Calu3 (cell line): ENCODE results near the gene VWC2L. TPM values are rescaled to one million over a fixed set of nuclear protein-coding genes. Genes with fewer than 3 reads are reported as not detected.

Experiments used
- BruUV-seq: library from RNA; stranded (reverse); fragments of 400-500 nt; replicated peaks from 2 replicates; lab custom pipeline; 2021; lab: Mats Ljungman, UMichigan
- CTCF ChIA-PET: fragments of 300-600 bp; sonication (Branson Sonifier 250); formaldehyde crosslinking; loops from one replicate; lab custom pipeline; 2022; ENCODE audit warnings: antibody characterized with exemption; lab: Charles Lee
- DNase-seq: peaks from one replicate; pipeline ENCODE4 v3.0.0; 2022
- H3K27ac Mint-ChIP-seq: one replicate; pipeline ENCODE4 v1.8.0; 2022; ENCODE audit warnings: mixed read lengths; ENCODE audit not compliant: unreplicated experiment
- H3K27me3 Mint-ChIP-seq: one replicate; pipeline ENCODE4 v1.8.0; 2022; ENCODE audit warnings: mixed read lengths; ENCODE audit not compliant: unreplicated experiment
- H3K36me3 Mint-ChIP-seq: one replicate; pipeline ENCODE4 v1.8.0; 2022; ENCODE audit warnings: mild to moderate bottlenecking, moderate library complexity, mixed read lengths; ENCODE audit not compliant: insufficient read depth, unreplicated experiment
- H3K4me1 Mint-ChIP-seq: one replicate; pipeline ENCODE4 v1.8.0; 2022; ENCODE audit warnings: mild to moderate bottlenecking, low read depth, mixed read lengths; ENCODE audit not compliant: unreplicated experiment
- H3K4me3 Mint-ChIP-seq: one replicate; pipeline ENCODE4 v1.8.0; 2022; ENCODE audit warnings: mild to moderate bottlenecking, low read depth, moderate library complexity, mixed read lengths; ENCODE audit not compliant: unreplicated experiment
- H3K9me3 Mint-ChIP-seq: one replicate; pipeline ENCODE4 v1.8.0; 2022; ENCODE audit warnings: low read depth, mixed read lengths; ENCODE audit not compliant: unreplicated experiment
- intact Hi-C: fragments of 100-400 bp; cut with micrococcal nuclease; formaldehyde crosslinking; loops from one replicate; pipeline ENCODE4 v1.10.0; 2022; ENCODE audit not compliant: unreplicated experiment
- total RNA-seq: library from RNA; stranded (reverse); gene quantifications from 2 replicates; pipeline ENCODE4 v1.2.3, GENCODE V29; 2022
- TF ChIP-seq, protein P1 (sequence below): fragments of 200-600 bp; IDR thresholded peaks from one replicate; pipeline ENCODE4 v1.8.0; 2022; ENCODE audit warnings: antibody characterized with exemption; ENCODE audit not compliant: unreplicated experiment

VWC2L gene
- total RNA-seq, 1 experiment from 2014 or later: not detected

DNA sequence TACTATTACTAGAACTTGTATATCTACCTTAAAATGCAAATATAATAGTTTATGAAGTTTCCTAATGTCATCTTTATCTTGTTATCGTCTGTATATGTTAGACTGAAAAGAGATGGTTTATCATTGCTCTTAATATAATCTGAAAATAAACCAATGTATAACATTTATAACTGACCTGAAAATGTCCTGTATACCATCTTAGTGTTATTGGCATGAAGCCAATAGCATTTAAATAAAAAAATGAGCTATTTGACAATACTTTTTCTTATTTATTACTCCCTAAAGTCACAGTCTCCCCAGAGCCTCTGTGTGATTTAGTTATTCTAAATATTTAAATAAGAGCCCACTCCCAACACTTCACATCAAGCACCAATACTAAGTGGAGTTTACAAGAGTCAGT is 1.8 kb downstream of the VWC2L start:
- intact Hi-C loops: loop anchor here (10.0 kb wide), 1 partner anchor 818 kb away; no protein-coding TSS in a partner anchor
- TF ChIP-seq, protein P1, sequence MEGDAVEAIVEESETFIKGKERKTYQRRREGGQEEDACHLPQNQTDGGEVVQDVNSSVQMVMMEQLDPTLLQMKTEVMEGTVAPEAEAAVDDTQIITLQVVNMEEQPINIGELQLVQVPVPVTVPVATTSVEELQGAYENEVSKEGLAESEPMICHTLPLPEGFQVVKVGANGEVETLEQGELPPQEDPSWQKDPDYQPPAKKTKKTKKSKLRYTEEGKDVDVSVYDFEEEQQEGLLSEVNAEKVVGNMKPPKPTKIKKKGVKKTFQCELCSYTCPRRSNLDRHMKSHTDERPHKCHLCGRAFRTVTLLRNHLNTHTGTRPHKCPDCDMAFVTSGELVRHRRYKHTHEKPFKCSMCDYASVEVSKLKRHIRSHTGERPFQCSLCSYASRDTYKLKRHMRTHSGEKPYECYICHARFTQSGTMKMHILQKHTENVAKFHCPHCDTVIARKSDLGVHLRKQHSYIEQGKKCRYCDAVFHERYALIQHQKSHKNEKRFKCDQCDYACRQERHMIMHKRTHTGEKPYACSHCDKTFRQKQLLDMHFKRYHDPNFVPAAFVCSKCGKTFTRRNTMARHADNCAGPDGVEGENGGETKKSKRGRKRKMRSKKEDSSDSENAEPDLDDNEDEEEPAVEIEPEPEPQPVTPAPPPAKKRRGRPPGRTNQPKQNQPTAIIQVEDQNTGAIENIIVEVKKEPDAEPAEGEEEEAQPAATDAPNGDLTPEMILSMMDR: no peak
- no TSS peak for BruUV-seq

DNA sequence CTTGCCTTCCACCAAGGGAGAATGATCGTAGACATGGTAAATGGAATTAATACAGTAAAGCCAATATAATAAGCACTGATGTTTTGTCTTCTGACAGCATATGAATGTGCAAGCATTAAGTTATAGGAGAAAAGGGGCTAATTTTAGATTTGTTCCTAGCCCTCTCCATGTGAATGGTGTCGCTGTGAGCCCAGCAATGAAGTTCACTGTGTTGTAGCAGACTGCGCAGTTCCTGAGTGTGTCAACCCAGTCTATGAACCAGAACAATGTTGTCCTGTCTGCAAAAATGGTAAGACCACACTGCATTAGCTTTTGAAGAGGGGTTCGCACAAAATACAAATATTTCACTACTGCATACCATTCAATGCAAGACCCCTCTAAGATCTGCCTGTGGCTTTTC is 25.6 kb downstream of the VWC2L start:
- Mint-ChIP-seq H3K36me3 (no peaks in the 10 kb centered on the region), H3K27ac (no peak overlapping the region), H3K9me3 (no peaks in the 10 kb centered on the region), H3K4me1 (no peaks in the 10 kb centered on the region), H3K27me3 (no peaks in the 10 kb centered on the region), H3K4me3 (no peak overlapping the region)
- intact Hi-C loops: no loop called here
- TF ChIP-seq, protein P1: no peak
- CTCF ChIA-PET: no interaction called here
- no TSS peak for BruUV-seq
- DNase-seq: no peak

More for the DNA sequence above, 1.8 kb downstream of the VWC2L start:
- no peaks in the 10 kb centered on the region for H3K27me3 Mint-ChIP-seq
- no peaks in the 10 kb centered on the region for H3K36me3 Mint-ChIP-seq
- DNase-seq: no peak
- no peaks in the 10 kb centered on the region for H3K9me3 Mint-ChIP-seq
- no peak overlapping the region for H3K4me3 Mint-ChIP-seq
- no peak overlapping the region for H3K27ac Mint-ChIP-seq
- no peaks in the 10 kb centered on the region for H3K4me1 Mint-ChIP-seq
- CTCF ChIA-PET: no interaction called here

DNA sequence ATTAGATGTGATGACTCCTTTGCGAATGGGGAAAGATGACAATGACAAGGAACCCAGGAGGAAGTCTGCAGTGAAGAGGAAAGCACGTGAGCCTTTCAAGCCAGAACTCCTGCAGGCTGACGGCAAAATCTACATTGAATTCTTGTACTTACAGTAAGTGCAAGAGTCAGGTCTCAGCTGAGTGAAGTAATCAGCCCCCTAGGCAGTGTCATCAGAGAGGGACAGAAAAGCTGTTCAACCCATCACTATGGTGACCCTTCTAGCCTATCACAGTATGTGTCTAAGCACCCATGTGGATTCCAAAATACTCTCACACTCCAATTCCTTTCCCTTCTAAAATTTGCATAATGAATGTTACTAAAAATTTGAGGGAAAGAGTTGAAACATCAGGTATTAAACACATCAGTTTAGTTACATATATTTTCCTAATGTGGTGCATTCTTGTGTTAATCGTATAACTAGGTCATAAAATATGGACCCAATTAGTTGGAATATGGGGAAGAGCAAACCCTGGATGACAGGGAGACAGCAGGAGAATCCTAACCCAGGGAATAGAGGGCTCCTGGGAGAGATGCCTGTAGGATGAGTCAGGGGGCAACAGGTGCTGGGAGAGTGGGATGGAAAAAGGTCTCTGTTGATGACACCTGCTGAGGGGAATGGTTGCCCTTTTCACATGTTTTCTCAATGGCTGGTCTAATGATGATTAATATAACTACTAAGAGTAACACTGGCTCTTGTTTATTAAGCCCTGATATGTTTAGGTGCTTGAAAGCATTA is 39.5 kb downstream of the VWC2L start:
- H3K27ac Mint-ChIP-seq: no peak overlapping the region
- DNase-seq: no peak
- no TSS peak for BruUV-seq
- no peak overlapping the region for H3K4me3 Mint-ChIP-seq
- intact Hi-C loops: no loop called here
- no peaks in the 10 kb centered on the region for H3K9me3 Mint-ChIP-seq
- H3K4me1 Mint-ChIP-seq: no peaks in the 10 kb centered on the region
- CTCF ChIA-PET: no interaction called here
- H3K27me3 Mint-ChIP-seq: no peaks in the 10 kb centered on the region
- TF ChIP-seq, protein P1: no peak
- H3K36me3 Mint-ChIP-seq: no peaks in the 10 kb centered on the region

DNA sequence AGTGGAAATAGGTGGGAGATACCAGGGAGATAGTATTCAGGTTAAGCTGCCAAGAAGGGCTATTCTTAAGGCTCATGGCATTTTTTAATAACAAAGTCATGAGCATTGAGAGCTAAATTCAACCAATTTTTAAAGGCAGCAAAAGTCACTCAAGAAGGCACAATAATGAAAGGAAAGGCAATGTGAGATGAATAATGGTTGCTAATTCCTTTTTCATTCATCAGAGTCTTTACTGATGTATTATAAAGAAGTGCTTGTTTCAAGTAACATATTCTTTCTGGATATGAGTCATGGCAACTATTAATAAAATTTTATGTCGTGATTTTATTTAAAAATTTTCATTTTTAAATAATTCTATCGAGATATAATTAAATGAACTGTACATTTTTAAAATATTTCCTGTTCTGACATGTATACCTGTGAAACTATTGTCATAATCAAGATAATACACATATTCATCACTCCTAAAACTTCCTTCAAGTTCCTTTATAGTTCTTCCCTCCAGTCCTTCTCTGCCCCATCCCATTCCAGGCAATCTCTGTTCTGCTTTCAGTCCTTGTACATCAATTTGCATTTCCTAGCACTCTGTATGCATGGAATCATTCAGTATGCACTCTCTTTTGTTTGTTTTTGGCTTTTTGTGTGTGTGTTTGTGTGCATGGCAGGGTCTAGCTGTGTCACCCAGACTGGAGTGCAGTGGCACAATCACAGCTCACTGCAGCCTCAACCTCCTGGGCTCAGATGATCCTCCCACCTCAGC is 40.8 kb downstream of the VWC2L start:
- intact Hi-C loops: no loop called here
- TF ChIP-seq, protein P1: no peak
- Mint-ChIP-seq H3K9me3 (no peaks in the 10 kb centered on the region), H3K4me1 (no peaks in the 10 kb centered on the region), H3K36me3 (no peaks in the 10 kb centered on the region), H3K27me3 (no peaks in the 10 kb centered on the region), H3K27ac (no peak overlapping the region), H3K4me3 (no peak overlapping the region)
- no peak for DNase-seq
- no TSS peak for BruUV-seq
- CTCF ChIA-PET: no interaction called here
